SK-N-SH (cell line): Measurements from ENCODE around the gene RFTN1.

Source experiments
- EP300 ChIP-seq, 2 experiments: IDR thresholded peaks; 2 replicates each; pipeline versions ENCODE4 v1.4.0 to v1.6.1; 2012; ENCODE audit warnings: borderline replicate concordance in 1 of 2, low read depth in 1 of 2, low read length in 1 of 2
- JUND ChIP-seq: IDR thresholded peaks from 2 replicates; pipeline ENCODE4 v1.4.0; 2012
- RAD21 ChIP-seq: IDR thresholded peaks from 2 replicates; pipeline ENCODE4 v1.6.1; 2012; ENCODE audit warnings: mild to moderate bottlenecking, low read length
- RCOR1 ChIP-seq: fragments of 150-350 bp; IDR thresholded peaks from 2 replicates; pipeline ENCODE4 v1.6.1; 2017; ENCODE audit warnings: antibody characterized with exemption, low read length
- REST ChIP-seq: IDR thresholded peaks from 2 replicates; pipeline ENCODE4 v1.6.1; 2012; ENCODE audit warnings: mild to moderate bottlenecking, low read depth, low read length, moderate library complexity
- RXRA ChIP-seq: IDR thresholded peaks from 2 replicates; pipeline ENCODE4 v1.4.0; 2012; ENCODE audit warnings: low read depth, mild to moderate bottlenecking, borderline replicate concordance
- TCF12 ChIP-seq: IDR thresholded peaks from 2 replicates; pipeline ENCODE4 v1.4.0; 2012
- YY1 ChIP-seq: IDR thresholded peaks from 2 replicates; pipeline ENCODE4 v1.4.0; 2012; ENCODE audit warnings: low read depth, mild to moderate bottlenecking
- TF ChIP-seq, protein P1 (sequence below): fragments of 200-600 bp; sonication (generic); IDR thresholded peaks from 2 replicates; pipeline ENCODE4 v1.6.1; 2017; ENCODE audit warnings: antibody characterized with exemption, mild to moderate bottlenecking, moderate library complexity

DNA sequence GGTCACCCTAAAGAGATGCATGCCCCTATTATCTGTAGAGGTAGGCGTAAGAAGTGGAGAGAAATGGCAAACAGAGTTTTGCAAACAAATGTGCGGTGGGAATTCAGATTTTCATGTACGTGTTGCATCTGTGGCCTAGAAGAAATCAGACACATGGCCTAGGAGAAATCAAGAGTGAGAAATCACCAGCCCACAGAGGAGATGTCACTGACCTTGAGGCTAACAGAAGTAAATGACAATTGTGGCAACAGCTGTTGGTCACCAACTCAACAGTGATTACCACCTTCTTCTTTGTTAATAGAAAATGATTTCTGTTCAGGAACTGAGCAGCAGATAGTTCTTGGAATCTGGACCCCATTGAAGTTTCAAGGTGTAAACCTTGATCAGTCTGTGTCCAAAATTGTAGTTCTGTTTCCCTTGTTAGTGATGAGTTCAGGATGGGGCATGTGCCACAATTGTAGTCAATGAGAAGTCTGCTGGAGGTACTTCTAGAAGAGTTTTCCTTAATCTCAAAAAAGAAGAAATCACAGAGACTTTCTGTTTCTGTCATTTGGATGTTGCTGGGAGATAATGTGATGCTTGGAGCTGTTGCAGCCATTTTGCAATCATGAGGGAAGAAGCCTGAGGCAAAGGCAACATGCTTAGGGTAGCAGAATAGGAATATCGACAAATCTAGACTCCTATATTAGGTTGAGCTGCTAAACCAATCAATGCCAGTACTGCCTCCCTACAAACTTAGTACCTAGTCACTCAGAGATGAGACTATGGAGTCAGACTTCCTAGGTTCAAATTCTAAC lies 34.3 kb upstream of the RFTN1 start:
- TF ChIP-seq TCF12 (no peak), RAD21 (no peak), REST (no peak), RXRA (no peak), EP300 (IDR thresholded peaks at IDR 0.05; ENCODE audit: borderline replicate concordance in 1 of 2, low read depth in 1 of 2, low read length in 1 of 2) (no peak), JUND (no peak), RCOR1 (no peak), YY1 (no peak)
- TF ChIP-seq, protein P1, sequence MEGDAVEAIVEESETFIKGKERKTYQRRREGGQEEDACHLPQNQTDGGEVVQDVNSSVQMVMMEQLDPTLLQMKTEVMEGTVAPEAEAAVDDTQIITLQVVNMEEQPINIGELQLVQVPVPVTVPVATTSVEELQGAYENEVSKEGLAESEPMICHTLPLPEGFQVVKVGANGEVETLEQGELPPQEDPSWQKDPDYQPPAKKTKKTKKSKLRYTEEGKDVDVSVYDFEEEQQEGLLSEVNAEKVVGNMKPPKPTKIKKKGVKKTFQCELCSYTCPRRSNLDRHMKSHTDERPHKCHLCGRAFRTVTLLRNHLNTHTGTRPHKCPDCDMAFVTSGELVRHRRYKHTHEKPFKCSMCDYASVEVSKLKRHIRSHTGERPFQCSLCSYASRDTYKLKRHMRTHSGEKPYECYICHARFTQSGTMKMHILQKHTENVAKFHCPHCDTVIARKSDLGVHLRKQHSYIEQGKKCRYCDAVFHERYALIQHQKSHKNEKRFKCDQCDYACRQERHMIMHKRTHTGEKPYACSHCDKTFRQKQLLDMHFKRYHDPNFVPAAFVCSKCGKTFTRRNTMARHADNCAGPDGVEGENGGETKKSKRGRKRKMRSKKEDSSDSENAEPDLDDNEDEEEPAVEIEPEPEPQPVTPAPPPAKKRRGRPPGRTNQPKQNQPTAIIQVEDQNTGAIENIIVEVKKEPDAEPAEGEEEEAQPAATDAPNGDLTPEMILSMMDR = no peak
